GM12872 (cell line): ENCODE results near the gene CNDP1.

Experiments
- TF ChIP-seq, protein P1 (sequence below): IDR thresholded peaks from 3 replicates; pipeline ENCODE4 v1.5.1; 2011; ENCODE audit warnings: low read depth, mild to moderate bottlenecking, low read length, moderate library complexity; ENCODE audit not compliant: insufficient read depth

Gene CNDP1

DNA sequence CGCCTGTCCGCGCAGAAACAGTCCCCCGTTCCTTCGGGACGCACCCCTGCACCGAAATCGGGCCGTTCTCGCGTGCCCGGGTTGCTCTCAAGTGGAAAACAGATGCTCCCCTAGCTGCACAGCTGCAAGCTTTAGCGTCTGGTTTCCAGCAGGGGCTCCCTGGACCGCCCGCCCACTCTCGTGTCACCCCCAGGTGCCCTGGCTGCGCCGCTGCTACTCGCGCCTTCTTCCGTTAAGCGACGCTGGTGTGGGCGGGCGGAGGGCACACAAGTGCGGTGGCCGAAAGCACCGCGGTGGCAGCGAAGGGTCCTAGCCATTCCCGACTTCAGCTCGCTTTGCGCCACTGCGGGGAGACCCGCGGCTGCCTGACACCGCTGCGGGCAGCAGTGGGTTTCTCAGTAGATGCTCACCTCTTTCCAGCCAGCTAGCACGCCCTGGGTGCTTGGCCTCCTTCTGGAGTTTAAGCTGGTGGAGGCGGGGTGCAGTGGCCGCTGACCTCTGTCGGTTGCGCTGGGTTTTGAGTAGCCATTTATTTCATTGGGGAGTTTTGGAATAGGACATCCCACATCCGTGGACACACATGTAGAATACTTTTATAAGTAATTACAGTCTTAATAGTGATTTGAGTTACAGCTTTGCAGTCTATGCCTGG lies 64.2 kb downstream of the CNDP1 start:
- TF ChIP-seq, protein P1, sequence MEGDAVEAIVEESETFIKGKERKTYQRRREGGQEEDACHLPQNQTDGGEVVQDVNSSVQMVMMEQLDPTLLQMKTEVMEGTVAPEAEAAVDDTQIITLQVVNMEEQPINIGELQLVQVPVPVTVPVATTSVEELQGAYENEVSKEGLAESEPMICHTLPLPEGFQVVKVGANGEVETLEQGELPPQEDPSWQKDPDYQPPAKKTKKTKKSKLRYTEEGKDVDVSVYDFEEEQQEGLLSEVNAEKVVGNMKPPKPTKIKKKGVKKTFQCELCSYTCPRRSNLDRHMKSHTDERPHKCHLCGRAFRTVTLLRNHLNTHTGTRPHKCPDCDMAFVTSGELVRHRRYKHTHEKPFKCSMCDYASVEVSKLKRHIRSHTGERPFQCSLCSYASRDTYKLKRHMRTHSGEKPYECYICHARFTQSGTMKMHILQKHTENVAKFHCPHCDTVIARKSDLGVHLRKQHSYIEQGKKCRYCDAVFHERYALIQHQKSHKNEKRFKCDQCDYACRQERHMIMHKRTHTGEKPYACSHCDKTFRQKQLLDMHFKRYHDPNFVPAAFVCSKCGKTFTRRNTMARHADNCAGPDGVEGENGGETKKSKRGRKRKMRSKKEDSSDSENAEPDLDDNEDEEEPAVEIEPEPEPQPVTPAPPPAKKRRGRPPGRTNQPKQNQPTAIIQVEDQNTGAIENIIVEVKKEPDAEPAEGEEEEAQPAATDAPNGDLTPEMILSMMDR = peak; percentile 31; the same call in 1 of the 3 replicates

DNA sequence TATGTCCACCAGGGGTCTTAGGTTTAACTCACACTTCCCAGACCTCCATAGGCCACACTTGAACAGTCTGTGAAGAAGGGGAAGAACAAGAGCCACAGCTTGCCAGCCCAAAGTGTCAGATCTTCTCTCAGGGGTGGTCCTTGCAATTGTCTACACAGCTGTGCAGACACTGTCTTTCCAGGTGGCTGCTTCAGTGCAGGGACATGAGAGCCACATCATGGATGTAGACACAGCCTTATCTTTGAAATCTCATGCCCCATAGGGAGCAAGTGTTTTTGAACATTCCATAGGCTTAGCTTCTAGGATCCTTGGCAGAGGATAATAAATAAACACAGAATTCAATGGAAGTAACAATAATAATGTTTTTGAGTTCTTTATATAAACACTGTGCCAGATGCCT lies 70.1 kb downstream of the CNDP1 start:
- TF ChIP-seq, protein P1 = no peak

- TF ChIP-seq, protein P1 = no peak
These were observed 70.5 kb downstream of the CNDP1 start for GRCh38 chr18:74604774-74605173.

DNA sequence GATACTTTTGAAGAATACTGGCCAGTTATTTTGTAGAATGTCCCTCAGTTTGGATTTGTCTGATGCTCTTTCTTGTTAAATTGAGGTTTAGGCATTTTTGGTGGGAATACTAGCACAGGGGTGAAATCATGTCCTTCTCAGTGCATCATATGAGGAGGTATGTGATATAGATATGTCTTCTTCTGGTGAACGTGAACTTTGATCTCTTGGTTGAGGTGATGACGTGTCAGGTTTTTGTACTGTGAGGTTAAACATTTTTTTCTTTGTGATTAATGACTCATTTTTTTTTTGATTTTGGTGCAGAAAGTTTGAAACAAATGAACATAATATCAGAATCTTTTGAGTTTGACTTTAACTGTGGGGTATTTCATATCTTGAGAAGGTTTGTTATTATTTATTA lies 74.4 kb downstream of the CNDP1 start:
- TF ChIP-seq, protein P1 = no peak

- TF ChIP-seq, protein P1 = no peak
These were observed 75.2 kb downstream of the CNDP1 start for GRCh38 chr18:74609535-74609934.

DNA sequence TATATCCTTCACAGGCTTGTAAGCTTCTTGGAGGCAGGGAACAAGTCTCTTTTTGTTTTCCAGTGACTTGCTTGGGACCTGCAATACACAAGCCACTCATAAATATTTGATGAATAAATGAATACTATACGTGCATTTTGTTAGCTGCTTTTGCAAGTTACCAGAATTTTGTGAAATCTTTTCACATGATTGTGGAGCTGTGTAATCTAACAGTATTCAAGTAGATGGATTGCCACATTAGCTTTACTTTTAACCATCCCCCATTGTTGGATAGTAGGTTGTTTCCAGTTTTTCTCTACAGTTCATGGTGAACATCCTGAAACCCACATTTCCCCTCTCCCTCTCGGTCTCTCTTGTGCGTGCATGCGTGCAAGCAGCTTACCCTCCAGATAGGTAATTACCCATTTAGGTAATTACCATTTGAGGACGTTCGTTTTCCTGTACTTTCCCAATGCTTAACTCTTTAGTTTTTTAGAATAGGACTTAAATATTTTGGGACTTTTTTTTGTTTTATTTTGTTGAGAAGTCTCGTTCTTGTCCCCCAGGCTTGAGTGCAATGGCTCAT lies 75.8 kb downstream of the CNDP1 start:
- TF ChIP-seq, protein P1 = no peak

- TF ChIP-seq, protein P1 = no peak
These were observed 76.6 kb downstream of the CNDP1 start for GRCh38 chr18:74610860-74611259.
